K562 (cell line): Measurements from ENCODE around the gene CBLC. TPM values are rescaled to one million over a fixed set of nuclear protein-coding genes. Genes with fewer than 3 reads are reported as not detected.

ENCODE experiments used
- ATF1 ChIP-seq, 2 experiments: fragments of 450-650 bp in 1 of 2; IDR thresholded peaks; 2 replicates each; pipeline ENCODE4 v1.6.1; 2016; ENCODE audit warnings: missing compliant biosample characterization in 1 of 2, missing genetic modification characterization in 1 of 2
- BDP1 ChIP-seq: IDR thresholded peaks from 3 replicates; pipeline ENCODE4 v1.6.1; 2011; ENCODE audit not compliant: insufficient read length, insufficient read depth
- CBX8 ChIP-seq: fragments of 200-600 bp; sonication (generic); IDR thresholded peaks from 2 replicates; pipeline ENCODE4 v1.6.1; 2012; ENCODE audit warnings: borderline replicate concordance, mixed run types, low read depth, mild to moderate bottlenecking, moderate library complexity, mixed read lengths, low read length, control low read depth, inconsistent platforms; ENCODE audit not compliant: poor library complexity, severe bottlenecking; ENCODE audit errors: extremely low read depth
- CCAR2 ChIP-seq: fragments of 200-400 bp; formaldehyde crosslinking; IDR thresholded peaks from 2 replicates; pipeline ENCODE4 v1.6.1; 2017; ENCODE audit warnings: mild to moderate bottlenecking, low read depth, low read length
- DACH1 ChIP-seq: fragments of 450-650 bp; IDR thresholded peaks from 2 replicates; pipeline ENCODE4 v1.6.1; 2018; ENCODE audit not compliant: partially characterized antibody
- ETS1 ChIP-seq: conservative IDR thresholded peaks from 2 replicates; pipeline ENCODE4 v1.6.1; 2011; ENCODE audit warnings: low read depth, mild to moderate bottlenecking, low read length; ENCODE audit not compliant: control insufficient read depth
- FOSL1 ChIP-seq: fragments of 200-800 bp; sonication (Bioruptor generic); conservative IDR thresholded peaks from 2 replicates; pipeline ENCODE4 v1.6.1; 2016; ENCODE audit warnings: missing genetic modification characterization, missing compliant biosample characterization
- IFI16 ChIP-seq: fragments of 250-450 bp; sonication (Bioruptor Pico); IDR thresholded peaks from 2 replicates; pipeline ENCODE4 v2.1.2; 2022; ENCODE audit warnings: mild to moderate bottlenecking, inconsistent platforms
- ILK ChIP-seq: fragments of 450-650 bp; IDR thresholded peaks from 2 replicates; pipeline ENCODE4 v1.6.1; 2016; ENCODE audit warnings: missing genetic modification characterization, low read depth, mild to moderate bottlenecking, missing compliant biosample characterization, moderate library complexity, borderline replicate concordance
- MBD2 ChIP-seq: sonication (generic); IDR thresholded peaks from 2 replicates; pipeline ENCODE4 v1.6.1; 2016; ENCODE audit warnings: low read depth, borderline replicate concordance
- MTA2 ChIP-seq: fragments of 450-650 bp; IDR thresholded peaks from 2 replicates; pipeline ENCODE4 v1.6.1; 2016; ENCODE audit warnings: low read depth
- NFIX ChIP-seq: fragments of 250-450 bp; sonication (Bioruptor Pico); IDR thresholded peaks from 2 replicates; pipeline ENCODE4 v1.4.0; 2020; ENCODE audit warnings: low read depth, mild to moderate bottlenecking, moderate library complexity
- PML ChIP-seq: IDR thresholded peaks from 2 replicates; pipeline ENCODE4 v1.6.1; 2012; ENCODE audit warnings: low read length, inconsistent platforms
- RBM22 ChIP-seq: fragments of 200-400 bp; formaldehyde crosslinking; IDR thresholded peaks from 2 replicates; pipeline ENCODE4 v1.6.1; 2018; ENCODE audit warnings: low read length, low read depth; ENCODE audit not compliant: poor library complexity, severe bottlenecking
- RFX7 ChIP-seq: fragments of 250-450 bp; sonication (Bioruptor Pico); IDR thresholded peaks from 2 replicates; pipeline ENCODE4 v1.5.1; 2021; ENCODE audit warnings: mild to moderate bottlenecking
- RHOXF2B ChIP-seq: fragments of 250-450 bp; sonication (Bioruptor Pico); conservative IDR thresholded peaks from 2 replicates; pipeline ENCODE4 v1.5.1; 2021
- TAF1 ChIP-seq: IDR thresholded peaks from 2 replicates; pipeline ENCODE4 v1.6.1; 2011; ENCODE audit warnings: mild to moderate bottlenecking, low read length, moderate library complexity; ENCODE audit not compliant: insufficient read depth, control insufficient read depth, severe bottlenecking; ENCODE audit errors: extremely low read depth
- ZFPM2 ChIP-seq: fragments of 250-450 bp; sonication (Bioruptor Pico); IDR thresholded peaks from 2 replicates; pipeline ENCODE4 v1.5.1; 2022; ENCODE audit warnings: mild to moderate bottlenecking
- ZNF324 ChIP-seq: fragments of 250-450 bp; sonication (Bioruptor Pico); IDR thresholded peaks from 2 replicates; pipeline ENCODE4 v1.4.0; 2020; ENCODE audit warnings: mild to moderate bottlenecking
- ZNF778 ChIP-seq: fragments of 450-650 bp; formaldehyde crosslinking; IDR thresholded peaks from 2 replicates; pipeline ENCODE4 v1.4.0; 2020; ENCODE audit warnings: mild to moderate bottlenecking, moderate library complexity
- polyA plus RNA-seq, 8 experiments: library from polyadenylated mRNA; depleted of rRNA in 4 of 8; stranded (reverse) in 5 of 8; unstranded in 3 of 8; fragments of >200 nt; fragmentation: Nextera tagmentation in 2 of 8; fragmentation: Illumina TruSeq in 1 of 8; extraction: Ambion mirVana in 2 of 8; extraction: Trizol in 1 of 8; gene quantifications; 2 replicates each; pipeline versions ENCODE4 v1.2.1 to v1.2.3, GENCODE V29; 2011 to 2014; ENCODE audit warnings: inconsistent platforms in 1 of 8, missing spikeins in 1 of 8
- total RNA-seq, 7 experiments: library from RNA; depleted of rRNA in 6 of 7; stranded (reverse); fragments of >200 nt in 6 of 7; fragmentation: Illumina TruSeq in 2 of 7; extraction: Trizol in 2 of 7; gene quantifications; 2 replicates each; pipeline versions ENCODE4 v1.2.1 to v1.2.3, GENCODE V29; 2011 to 2021; ENCODE audit warnings: low replicate concordance in 1 of 7
- TF ChIP-seq, protein P1 (sequence below): fragments of 250-450 bp; sonication (Bioruptor Pico); IDR thresholded peaks from 2 replicates; pipeline ENCODE4 v1.8.0; 2021; ENCODE audit warnings: moderate library complexity, mild to moderate bottlenecking, inconsistent platforms
- TF ChIP-seq, protein P2 (sequence below): fragments of 250-450 bp; sonication (Bioruptor Pico); IDR thresholded peaks from 2 replicates; pipeline ENCODE4 v1.4.0; 2020
- TF ChIP-seq, protein P3 (sequence below): sonication (generic); formaldehyde crosslinking; IDR thresholded peaks from 2 replicates; pipeline ENCODE4 v1.8.1; 2023; ENCODE audit warnings: mild to moderate bottlenecking, missing genetic modification reagents

Gene CBLC
- total and polyA plus RNA-seq, 9 of the 15 experiments (the other 6 are each of a cell fraction or from before 2014, with no cell fraction given) = 0.09 TPM; not detected in 8

- TF ChIP-seq, protein P1, sequence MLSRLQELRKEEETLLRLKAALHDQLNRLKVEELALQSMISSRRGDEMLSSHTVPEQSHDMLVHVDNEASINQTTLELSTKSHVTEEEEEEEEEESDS = no peak
- TF ChIP-seq IFI16 (CRISPR knock-in tag) = no peak
- no peak for TF ChIP-seq ILK
- TF ChIP-seq, protein P2, sequence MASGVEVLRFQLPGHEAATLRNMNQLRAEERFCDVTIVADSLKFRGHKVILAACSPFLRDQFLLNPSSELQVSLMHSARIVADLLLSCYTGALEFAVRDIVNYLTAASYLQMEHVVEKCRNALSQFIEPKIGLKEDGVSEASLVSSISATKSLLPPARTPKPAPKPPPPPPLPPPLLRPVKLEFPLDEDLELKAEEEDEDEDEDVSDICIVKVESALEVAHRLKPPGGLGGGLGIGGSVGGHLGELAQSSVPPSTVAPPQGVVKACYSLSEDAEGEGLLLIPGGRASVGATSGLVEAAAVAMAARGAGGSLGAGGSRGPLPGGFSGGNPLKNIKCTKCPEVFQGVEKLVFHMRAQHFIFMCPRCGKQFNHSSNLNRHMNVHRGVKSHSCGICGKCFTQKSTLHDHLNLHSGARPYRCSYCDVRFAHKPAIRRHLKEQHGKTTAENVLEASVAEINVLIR (CRISPR knock-in tag) = no peak
- no peak for TF ChIP-seq CCAR2
- TF ChIP-seq TAF1 = peak; percentile 8
- TF ChIP-seq MTA2 = peak; percentile 38; the same call in 1 of the 2 replicates
- TF ChIP-seq PML = no peak
- no peak for TF ChIP-seq CBX8
- TF ChIP-seq ATF1 (CRISPR knock-in tag; IDR thresholded peaks at IDR 0.05) = no peak
- peak; percentile 59 for TF ChIP-seq ATF1 (tag; IDR thresholded peaks at IDR 0.05)
- TF ChIP-seq RHOXF2B = no peak
- TF ChIP-seq FOSL1 (tag) = no peak
- TF ChIP-seq, protein P3, sequence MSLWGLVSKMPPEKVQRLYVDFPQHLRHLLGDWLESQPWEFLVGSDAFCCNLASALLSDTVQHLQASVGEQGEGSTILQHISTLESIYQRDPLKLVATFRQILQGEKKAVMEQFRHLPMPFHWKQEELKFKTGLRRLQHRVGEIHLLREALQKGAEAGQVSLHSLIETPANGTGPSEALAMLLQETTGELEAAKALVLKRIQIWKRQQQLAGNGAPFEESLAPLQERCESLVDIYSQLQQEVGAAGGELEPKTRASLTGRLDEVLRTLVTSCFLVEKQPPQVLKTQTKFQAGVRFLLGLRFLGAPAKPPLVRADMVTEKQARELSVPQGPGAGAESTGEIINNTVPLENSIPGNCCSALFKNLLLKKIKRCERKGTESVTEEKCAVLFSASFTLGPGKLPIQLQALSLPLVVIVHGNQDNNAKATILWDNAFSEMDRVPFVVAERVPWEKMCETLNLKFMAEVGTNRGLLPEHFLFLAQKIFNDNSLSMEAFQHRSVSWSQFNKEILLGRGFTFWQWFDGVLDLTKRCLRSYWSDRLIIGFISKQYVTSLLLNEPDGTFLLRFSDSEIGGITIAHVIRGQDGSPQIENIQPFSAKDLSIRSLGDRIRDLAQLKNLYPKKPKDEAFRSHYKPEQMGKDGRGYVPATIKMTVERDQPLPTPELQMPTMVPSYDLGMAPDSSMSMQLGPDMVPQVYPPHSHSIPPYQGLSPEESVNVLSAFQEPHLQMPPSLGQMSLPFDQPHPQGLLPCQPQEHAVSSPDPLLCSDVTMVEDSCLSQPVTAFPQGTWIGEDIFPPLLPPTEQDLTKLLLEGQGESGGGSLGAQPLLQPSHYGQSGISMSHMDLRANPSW = no peak
- no peak for TF ChIP-seq RFX7 (CRISPR knock-in tag)
- no peak for TF ChIP-seq ZNF324 (CRISPR knock-in tag)
- no peak for TF ChIP-seq DACH1
- TF ChIP-seq MBD2 = no peak
- TF ChIP-seq ZNF778 (CRISPR knock-in tag) = no peak
- TF ChIP-seq RBM22 = peak; percentile 27
- TF ChIP-seq ETS1 = 0 out of 2 replicates have a peak, but pooled peaks have one; percentile 54
- TF ChIP-seq BDP1 = no peak
- TF ChIP-seq NFIX (CRISPR knock-in tag) = no peak
- TF ChIP-seq ZFPM2 = peak; percentile 43; the same call in 1 of the 2 replicates
Observed at GRCh38 chr19:44846455-44847143, 68.9 kb downstream of the CBLC start (continued).
